OCI-LY7 (cell line): ENCODE measurements around the gene CYBRD1. TPM values are rescaled to one million over a fixed set of nuclear protein-coding genes. Genes with fewer than 3 reads are reported as not detected.

ENCODE experiments used
- BruUV-seq: library from RNA; stranded (reverse); fragments of 400-500 nt; replicated peaks from 2 replicates; lab custom pipeline; 2021; lab: Mats Ljungman, UMichigan
- CTCF ChIA-PET: fragments of 300-600 bp; sonication (Branson Sonifier 250); formaldehyde crosslinking; loops from one replicate; lab custom pipeline; 2022; ENCODE audit warnings: antibody characterized with exemption; ENCODE audit not compliant: unreplicated experiment; lab: Charles Lee
- POLR2A ChIA-PET: fragments of 300-600 bp; sonication (Branson Sonifier 250); formaldehyde crosslinking; loops from one replicate; lab custom pipeline; 2022; ENCODE audit warnings: antibody characterized with exemption; lab: Charles Lee
- DNase-seq: peaks from one replicate; pipeline ENCODE4 v3.0.0-alpha.2; 2015; ENCODE audit warnings: low spot score
- H2AFZ ChIP-seq: fragments of 200-600 bp; sonication (generic), shearing (Covaris generic); 2 replicates; pipeline ENCODE4 v1.6.1; 2014; ENCODE audit warnings: mild to moderate bottlenecking, antibody characterized with exemption, low read length, moderate library complexity
- H3K27ac ChIP-seq: fragments of 200-600 bp; sonication (generic); 2 replicates; pipeline ENCODE4 v1.5.1; 2014; ENCODE audit warnings: mixed run types, low read depth, mild to moderate bottlenecking, moderate library complexity, low read length, inconsistent platforms; ENCODE audit not compliant: poor library complexity, severe bottlenecking
- H3K36me3 ChIP-seq: fragments of 200-600 bp; sonication (generic); 2 replicates; pipeline ENCODE4 v1.6.1; 2014; ENCODE audit warnings: mild to moderate bottlenecking, antibody characterized with exemption, low read length, moderate library complexity, mixed read lengths; ENCODE audit not compliant: insufficient read depth
- H3K4me1 ChIP-seq: fragments of 200-600 bp; sonication (generic); 2 replicates; pipeline ENCODE4 v1.5.1; 2014; ENCODE audit warnings: mild to moderate bottlenecking, low read length; ENCODE audit not compliant: insufficient read depth, poor library complexity, severe bottlenecking
- H3K4me2 ChIP-seq: fragments of 200-600 bp; sonication (generic); 2 replicates; pipeline ENCODE4 v1.6.1; 2014; ENCODE audit warnings: mild to moderate bottlenecking, low read length
- H3K4me3 ChIP-seq: fragments of 200-600 bp; sonication (generic); 2 replicates; pipeline ENCODE4 v1.5.1; 2014; ENCODE audit warnings: mild to moderate bottlenecking, low read depth, low read length; ENCODE audit not compliant: poor library complexity, severe bottlenecking
- H3K79me2 ChIP-seq: fragments of 200-600 bp; sonication (generic); 2 replicates; pipeline ENCODE4 v1.6.1; 2016; ENCODE audit warnings: low read depth, mild to moderate bottlenecking, low read length, moderate library complexity, mixed read lengths; ENCODE audit not compliant: insufficient read depth
- H3K9me2 ChIP-seq: fragments of 200-600 bp; sonication (generic); 2 replicates; pipeline ENCODE4 v1.6.1; 2016; ENCODE audit warnings: mild to moderate bottlenecking, low read length, mixed read lengths; ENCODE audit not compliant: insufficient read depth
- H3K9me3 ChIP-seq: fragments of 200-600 bp; sonication (generic); 2 replicates; pipeline ENCODE4 v1.6.1; 2014; ENCODE audit warnings: mild to moderate bottlenecking, mixed run types, low read length, mixed read lengths
- H4K20me1 ChIP-seq: fragments of 200-600 bp; sonication (generic); 2 replicates; pipeline ENCODE4 v1.6.1; 2014; ENCODE audit warnings: mild to moderate bottlenecking, antibody characterized with exemption, low read length, moderate library complexity, mixed read lengths; ENCODE audit not compliant: insufficient read depth
- EZH2phosphoT487 ChIP-seq: fragments of 200-600 bp; sonication (generic); IDR thresholded peaks from 2 replicates; pipeline ENCODE4 v1.6.1; 2018; ENCODE audit warnings: low read depth, borderline replicate concordance, mild to moderate bottlenecking, mixed run types, antibody characterized with exemption, low read length, moderate library complexity, mixed read lengths
- intact Hi-C: fragments of 100-400 bp; cut with micrococcal nuclease; formaldehyde crosslinking; loops from one replicate; pipeline ENCODE4 v1.10.0; 2022; ENCODE audit not compliant: unreplicated experiment
- total RNA-seq, 2 experiments: library from RNA; depleted of rRNA in 1 of 2; stranded (reverse); fragments of >200 nt in 1 of 2; shearing (Covaris generic) in 1 of 2; gene quantifications; 2 replicates each; pipeline ENCODE4 v1.2.3, GENCODE V29; 2014 to 2022
- TF ChIP-seq, protein P1 (sequence below): fragments of 200-600 bp; sonication (generic); conservative IDR thresholded peaks from 2 replicates; pipeline ENCODE4 v1.5.1; 2014; ENCODE audit warnings: mild to moderate bottlenecking, antibody characterized with exemption, low read length, moderate library complexity, mixed read lengths

The CYBRD1 gene
- total RNA-seq, 2 experiments from 2014 or later: not detected

DNA sequence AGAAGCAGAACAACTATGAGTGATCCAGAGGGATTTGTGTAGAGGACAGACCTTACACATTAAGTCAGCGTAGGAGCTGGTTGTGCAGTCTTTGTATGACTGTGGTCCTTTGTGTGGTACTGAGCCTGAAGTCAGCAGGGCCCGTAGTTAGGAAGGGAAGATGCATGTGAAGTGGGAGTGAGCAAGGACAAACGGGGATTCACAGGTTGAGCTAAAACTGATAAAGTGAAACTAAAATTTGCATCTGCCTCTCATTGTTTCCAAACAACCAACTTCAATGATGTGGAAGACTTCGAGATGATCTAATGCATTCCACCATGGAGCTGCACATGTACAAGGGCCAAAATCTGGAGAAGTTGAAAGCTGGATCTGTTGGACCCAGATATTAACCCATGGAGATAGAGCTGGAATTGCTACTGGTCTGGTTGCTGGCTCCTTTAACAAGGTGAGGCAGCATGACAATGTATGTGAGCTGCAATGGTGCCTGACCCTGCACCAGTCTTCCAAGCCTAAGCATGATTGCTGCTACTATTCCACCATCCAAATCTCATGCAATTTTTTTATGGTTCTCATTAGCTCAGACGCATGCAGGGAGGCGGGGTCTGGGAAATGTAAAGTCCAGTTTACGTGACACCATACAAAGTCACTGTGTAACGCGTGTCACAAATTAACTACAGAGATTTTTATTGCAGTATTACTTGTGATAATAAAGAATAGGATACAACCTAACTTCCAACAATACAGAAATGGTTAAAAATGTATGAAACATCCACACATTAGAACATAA lies 12.1 kb upstream of the CYBRD1 start:
- CTCF ChIA-PET: no interaction called here
- no peak for DNase-seq
- H3K79me2 ChIP-seq: no peaks in the 10 kb centered on the region
- no peaks in the 10 kb centered on the region for H4K20me1 ChIP-seq
- POLR2A ChIA-PET: interaction anchor here (0.6 to 1.4 kb wide), 3 partner anchors 25 to 213 kb away, joined by 3 to 5 read pairs (median 3); no protein-coding TSS in a partner anchor
- H3K27ac ChIP-seq: no peak overlapping the region
- TF ChIP-seq, protein P1, sequence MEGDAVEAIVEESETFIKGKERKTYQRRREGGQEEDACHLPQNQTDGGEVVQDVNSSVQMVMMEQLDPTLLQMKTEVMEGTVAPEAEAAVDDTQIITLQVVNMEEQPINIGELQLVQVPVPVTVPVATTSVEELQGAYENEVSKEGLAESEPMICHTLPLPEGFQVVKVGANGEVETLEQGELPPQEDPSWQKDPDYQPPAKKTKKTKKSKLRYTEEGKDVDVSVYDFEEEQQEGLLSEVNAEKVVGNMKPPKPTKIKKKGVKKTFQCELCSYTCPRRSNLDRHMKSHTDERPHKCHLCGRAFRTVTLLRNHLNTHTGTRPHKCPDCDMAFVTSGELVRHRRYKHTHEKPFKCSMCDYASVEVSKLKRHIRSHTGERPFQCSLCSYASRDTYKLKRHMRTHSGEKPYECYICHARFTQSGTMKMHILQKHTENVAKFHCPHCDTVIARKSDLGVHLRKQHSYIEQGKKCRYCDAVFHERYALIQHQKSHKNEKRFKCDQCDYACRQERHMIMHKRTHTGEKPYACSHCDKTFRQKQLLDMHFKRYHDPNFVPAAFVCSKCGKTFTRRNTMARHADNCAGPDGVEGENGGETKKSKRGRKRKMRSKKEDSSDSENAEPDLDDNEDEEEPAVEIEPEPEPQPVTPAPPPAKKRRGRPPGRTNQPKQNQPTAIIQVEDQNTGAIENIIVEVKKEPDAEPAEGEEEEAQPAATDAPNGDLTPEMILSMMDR: no peak
- TF ChIP-seq EZH2phosphoT487: no peak
- H3K4me1 ChIP-seq: peaks cover 11% of the 10 kb centered on the region
- no TSS peak for BruUV-seq
- peak overlapping the region; percentile 35 for H3K4me2 ChIP-seq
- H2AFZ ChIP-seq: peak overlapping the region; percentile 28; the same call in 1 of the 2 replicates
- no peaks in the 10 kb centered on the region for H3K9me3 ChIP-seq
- intact Hi-C loops: no loop called here
- H3K4me3 ChIP-seq: no peak overlapping the region
- no peaks in the 10 kb centered on the region for H3K36me3 ChIP-seq
- H3K9me2 ChIP-seq: no peaks in the 10 kb centered on the region

- Histone ChIP-seq H3K79me2 (no peaks in the 10 kb centered on the region), H3K36me3 (no peaks in the 10 kb centered on the region), H3K9me2 (no peaks in the 10 kb centered on the region), H2AFZ (no peak overlapping the region), H3K9me3 (no peaks in the 10 kb centered on the region), H4K20me1 (no peaks in the 10 kb centered on the region), H3K4me2 (no peak overlapping the region), H3K4me1 (peaks cover 11% of the 10 kb centered on the region), H3K27ac (no peak overlapping the region), H3K4me3 (no peak overlapping the region)
- ChIA-PET CTCF (no interaction called here), POLR2A (interaction anchor here (1.0 kb wide), 1 partner anchor 23 kb away, joined by 5 read pairs; no protein-coding TSS in a partner anchor)
- intact Hi-C loops: no loop called here
- TF ChIP-seq EZH2phosphoT487: no peak
- TF ChIP-seq, protein P1: no peak
- BruUV-seq: no TSS peak
- no peak for DNase-seq
Measured at GRCh38 chr2:171512014-171512413, 10.3 kb upstream of the CYBRD1 start.

DNA sequence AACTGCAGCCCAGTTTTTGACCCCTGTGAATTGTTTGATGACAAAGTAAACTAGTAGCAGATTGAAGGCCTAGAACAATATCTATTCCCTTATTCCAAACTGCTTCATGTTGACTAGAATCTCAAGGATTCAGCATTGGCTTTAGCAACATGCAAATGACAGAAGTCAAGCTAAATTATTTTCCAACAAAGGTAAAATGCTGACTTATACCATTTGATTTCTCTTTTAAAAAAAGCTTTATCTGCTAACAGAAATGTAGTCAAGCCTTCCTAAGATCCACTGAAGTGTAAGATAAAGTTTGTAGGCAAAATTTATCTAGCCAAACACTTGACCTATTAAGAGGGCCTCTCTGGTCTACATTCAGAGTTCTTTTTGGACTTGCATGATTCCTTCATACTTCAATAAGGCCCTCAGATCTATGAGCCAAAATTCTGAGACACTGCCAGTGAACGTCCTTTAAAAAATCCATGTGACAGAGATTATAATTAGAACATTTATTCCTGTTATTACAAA lies 9.5 kb upstream of the CYBRD1 start:
- TF ChIP-seq, protein P1: no peak
- no peak for TF ChIP-seq EZH2phosphoT487
- no peak overlapping the region for H3K27ac ChIP-seq
- DNase-seq: no peak
- H3K79me2 ChIP-seq: no peaks in the 10 kb centered on the region
- CTCF ChIA-PET: no interaction called here
- peaks cover 11% of the 10 kb centered on the region for H3K4me1 ChIP-seq
- H2AFZ ChIP-seq: no peak overlapping the region
- BruUV-seq: no TSS peak
- no peaks in the 10 kb centered on the region for H3K9me2 ChIP-seq
- H3K4me2 ChIP-seq: no peak overlapping the region
- H3K9me3 ChIP-seq: no peaks in the 10 kb centered on the region
- no peak overlapping the region for H3K4me3 ChIP-seq
- no peaks in the 10 kb centered on the region for H3K36me3 ChIP-seq
- H4K20me1 ChIP-seq: no peaks in the 10 kb centered on the region
- intact Hi-C loops: no loop called here
- POLR2A ChIA-PET: interaction anchor here (1.0 kb wide), 1 partner anchor 22 kb away, joined by 5 read pairs; no protein-coding TSS in a partner anchor
